ENCODE measurements around the gene KRTAP5-5. TPM values are rescaled to one million over a fixed set of nuclear protein-coding genes. Genes with fewer than 3 reads are reported as not detected.

The KRTAP5-5 gene
- total and polyA plus RNA-seq, 2 of the 8 experiments (the other 6 are each of a cell fraction or from before 2014, with no cell fraction given) = 0.09 TPM; not detected in 1

DNA sequence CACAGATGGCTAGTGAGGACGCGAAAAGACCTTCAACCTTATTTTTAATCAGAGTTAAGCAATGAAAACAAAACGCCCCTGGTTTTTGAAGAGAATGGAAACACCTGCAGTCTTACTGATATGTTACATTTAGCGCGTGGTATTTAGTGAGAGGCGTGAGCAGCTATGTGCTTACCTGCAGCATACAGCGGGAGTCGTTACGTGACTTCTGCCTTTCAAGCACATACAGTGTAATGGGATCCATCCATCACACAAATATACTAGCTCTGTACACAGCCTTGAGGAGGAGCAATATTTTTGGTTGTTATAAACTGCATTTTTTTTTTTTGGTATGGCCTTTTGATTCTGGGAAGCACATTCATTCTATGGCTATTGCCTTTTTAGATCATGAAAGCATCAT lies 36.9 kb upstream of the KRTAP5-5 start:
- H2AFZ ChIP-seq (ENCODE audit: low read length) = no peak overlapping the region
- H2BK12ac ChIP-seq (ENCODE audit: low read depth, low read length) = no peak overlapping the region
- H3K9ac ChIP-seq (replicated peaks in 1 of 4; ENCODE audit: extremely low read depth in 1 of 4, low read depth in 3 of 4, low read length in 3 of 4) = no peak overlapping the region
- H3K4me2 ChIP-seq (ENCODE audit: insufficient read depth in 1 of 2, low read depth in 2 of 2, low read length in 2 of 2) = no peak overlapping the region
- H3K27me3 ChIP-seq (replicated peaks in 1 of 4; ENCODE audit: control insufficient read depth in 3 of 4, extremely low read depth in 1 of 4, insufficient read depth in 3 of 4, low read length in 3 of 4) = peaks cover 0 to 4% (median 0%) of the 10 kb centered on the region in 4 experiments; a peak in 2 of 7 replicates
- H4K5ac ChIP-seq (ENCODE audit: insufficient read length, low read depth, low read length) = no peak overlapping the region
- peaks cover 2 to 13% (median 5%) of the 10 kb centered on the region in 4 experiments for H3K4me1 ChIP-seq (replicated peaks in 1 of 4; ENCODE audit: control insufficient read depth in 3 of 4, insufficient read depth in 4 of 4, low read length in 3 of 4)
- no peak overlapping the region for H2AK5ac ChIP-seq (ENCODE audit: low read depth, low read length)
- H2BK20ac ChIP-seq (ENCODE audit: low read length) = no peak overlapping the region
- H3K79me2 ChIP-seq (ENCODE audit: control insufficient read depth in 1 of 2, insufficient read depth in 2 of 2, low read length in 2 of 2) = no peaks in the 10 kb centered on the region
- H4K91ac ChIP-seq (replicated peaks; ENCODE audit: insufficient read length, low read length) = no peak overlapping the region
- no peaks in the 10 kb centered on the region for H3K36me3 ChIP-seq (ENCODE audit: control insufficient read depth in 2 of 4, insufficient read depth in 4 of 4, low read length in 3 of 4)
- H4K8ac ChIP-seq (ENCODE audit: extremely low read depth, insufficient read depth, low read length) = no peak overlapping the region
- H3K18ac ChIP-seq (ENCODE audit: extremely low read depth, low read length) = no peak overlapping the region
- no peak overlapping the region for H3K14ac ChIP-seq (ENCODE audit: insufficient read length)
- ChIA-PET CTCF (ENCODE audit: partially characterized antibody) (interaction anchor here (0.6 to 7.7 kb wide), 4 partner anchors 16 to 289 kb away, joined by 3 to 95 read pairs (median 3); no protein-coding TSS in a partner anchor), POLR2A (ENCODE audit: partially characterized antibody) (interaction anchor here (0.6 kb wide), 1 partner anchor 16 kb away, joined by 3 read pairs; no protein-coding TSS in a partner anchor)
- no peak overlapping the region for H3K56ac ChIP-seq (replicated peaks; ENCODE audit: insufficient read length, low read depth, low read length)
- H2BK5ac ChIP-seq (ENCODE audit: low read depth, low read length) = no peak overlapping the region
- DNase-seq (ENCODE audit: low read depth in 1 of 2, low spot score in 2 of 2) = no peak
- H4K20me1 ChIP-seq (replicated peaks in 1 of 2; ENCODE audit: control insufficient read depth in 1 of 2, insufficient read depth in 2 of 2, low read length in 2 of 2) = no peaks in the 10 kb centered on the region
- H3K27ac ChIP-seq (ENCODE audit: low read depth, low read length) = no peak overlapping the region
- no peak overlapping the region for H3K4ac ChIP-seq (replicated peaks; ENCODE audit: insufficient read length, low read depth, low read length)
- no peak overlapping the region for H3K23ac ChIP-seq (ENCODE audit: insufficient read length)
- no peak overlapping the region for H2BK15ac ChIP-seq (ENCODE audit: low read length)
- no peak overlapping the region for H3K4me3 ChIP-seq (ENCODE audit: extremely low read depth in 1 of 4, insufficient read depth in 2 of 4, low read depth in 3 of 4, low read length in 4 of 4)
- H3K9me3 ChIP-seq (ENCODE audit: insufficient read depth in 2 of 2, low read depth in 1 of 2, low read length in 1 of 2) = no peaks in the 10 kb centered on the region
- TF ChIP-seq GABPA (IDR thresholded peaks at IDR 0.05; ENCODE audit: borderline replicate concordance, insufficient read depth, low read length) = no peak
- no peak for TF ChIP-seq BACH1 (IDR thresholded peaks at IDR 0.05; ENCODE audit: low read length)
- no peak for TF ChIP-seq CBX8 (IDR thresholded peaks at IDR 0.05; ENCODE audit: borderline replicate concordance, low read depth, low read length)
- TF ChIP-seq CHD1 (IDR thresholded peaks at IDR 0.05; ENCODE audit: low read depth, low read length) = no peak
- no peak for TF ChIP-seq CBX5 (IDR thresholded peaks at IDR 0.05; ENCODE audit: low read depth, low read length)
- TF ChIP-seq SP1 (IDR thresholded peaks at IDR 0.05; ENCODE audit: low read depth, low read length) = no peak
- TF ChIP-seq JUND (IDR thresholded peaks at IDR 0.05; ENCODE audit: low read length) = no peak
- TF ChIP-seq PHF8 (conservative IDR thresholded peaks at IDR 0.05; ENCODE audit: low read depth, low read length) = no peak
- no peak for TF ChIP-seq SP2 (IDR thresholded peaks at IDR 0.05; ENCODE audit: low read length)
- WGBS, 2 experiments (ENCODE audit: extremely low coverage in 1 of 2, insufficient coverage in 1 of 2, insufficient read length in 1 of 2, insufficient replicate concordance in 2 of 2, low coverage in 1 of 2, low lambda C conversion rate in 2 of 2, missing lambda C conversion rate in 1 of 2) = 92% methylated on average over 9 of the region's 9 CpGs; no CpG with 5 or more reads in 1 of the 2 experiments
- no peak for FAIRE-seq
- H2BK120ac ChIP-seq (replicated peaks; ENCODE audit: low read depth, low read length) = no peak overlapping the region
- H3K79me1 ChIP-seq (ENCODE audit: low read depth, low read length) = no peaks in the 10 kb centered on the region
- H3K23me2 ChIP-seq (ENCODE audit: low read depth, low read length) = no peaks in the 10 kb centered on the region
